Astrocyte (in vitro differentiated cells and primary cell): ENCODE results near the gene MLXIP. TPM values are rescaled to one million over a fixed set of nuclear protein-coding genes. Genes with fewer than 3 reads are reported as not detected.
A peak's percentile ranks its signal among the peaks of the same experiment; 100 is the strongest.

Source experiments
- DNase-seq: peaks from one replicate; pipeline ENCODE4 v3.0.0-alpha.2; 2010; ENCODE audit warnings: low read depth
- FAIRE-seq: peaks from 2 replicates; lab custom pipeline; 2011; peaks lifted over from hg19 to GRCh38; lab: Jason Lieb, UNC
- H2AFZ ChIP-seq: 2 replicates; pipeline ENCODE4 v1.6.0; 2012; ENCODE audit warnings: low read depth, low read length, inconsistent platforms
- H3K27ac ChIP-seq: 2 replicates; pipeline ENCODE4 v1.5.1; 2011; ENCODE audit warnings: low read depth, low read length, inconsistent platforms
- H3K27me3 ChIP-seq: 2 replicates; pipeline ENCODE4 v1.6.0; 2011; ENCODE audit warnings: low read length, inconsistent platforms; ENCODE audit not compliant: insufficient read depth
- H3K36me3 ChIP-seq: 2 replicates; pipeline ENCODE4 v1.5.1; 2011; ENCODE audit warnings: low read length, inconsistent platforms; ENCODE audit not compliant: insufficient read depth
- H3K4me1 ChIP-seq: 2 replicates; pipeline ENCODE4 v1.5.1; 2011; ENCODE audit warnings: low read length, inconsistent platforms; ENCODE audit not compliant: insufficient read depth
- H3K4me2 ChIP-seq: 2 replicates; pipeline ENCODE4 v1.6.0; 2012; ENCODE audit warnings: low read length, inconsistent platforms
- H3K4me3 ChIP-seq: 2 replicates; pipeline ENCODE4 v1.5.1; 2011; ENCODE audit warnings: low read depth, mild to moderate bottlenecking, low read length, inconsistent platforms; ENCODE audit not compliant: insufficient read depth
- H3K79me2 ChIP-seq: 2 replicates; pipeline ENCODE4 v1.6.0; 2012; ENCODE audit warnings: mild to moderate bottlenecking, low read length, inconsistent platforms; ENCODE audit not compliant: insufficient read depth
- H3K9ac ChIP-seq: 2 replicates; pipeline ENCODE4 v1.6.0; 2012; ENCODE audit warnings: mild to moderate bottlenecking, low read length, inconsistent platforms
- H3K9me3 ChIP-seq: 2 replicates; pipeline ENCODE4 v1.5.1; 2012; ENCODE audit warnings: low read depth, mild to moderate bottlenecking, low read length, inconsistent platforms; ENCODE audit not compliant: insufficient read depth
- H4K20me1 ChIP-seq: 2 replicates; pipeline ENCODE4 v1.6.0; 2012; ENCODE audit warnings: low read length, inconsistent platforms; ENCODE audit not compliant: insufficient read depth
- H3K27ac Mint-ChIP-seq: one replicate; pipeline ENCODE4 v1.8.0; 2021; ENCODE audit warnings: mild to moderate bottlenecking, mixed read lengths; ENCODE audit not compliant: unreplicated experiment
- H3K27me3 Mint-ChIP-seq: one replicate; pipeline ENCODE4 v1.8.0; 2021; ENCODE audit warnings: low read depth, mixed read lengths; ENCODE audit not compliant: unreplicated experiment
- H3K36me3 Mint-ChIP-seq: one replicate; pipeline ENCODE4 v1.8.0; 2021; ENCODE audit warnings: low read depth, mixed read lengths; ENCODE audit not compliant: unreplicated experiment
- H3K4me1 Mint-ChIP-seq: one replicate; pipeline ENCODE4 v1.8.0; 2021; ENCODE audit warnings: low read depth, mixed read lengths; ENCODE audit not compliant: unreplicated experiment
- H3K4me3 Mint-ChIP-seq: one replicate; pipeline ENCODE4 v1.8.0; 2021; ENCODE audit warnings: mild to moderate bottlenecking, moderate library complexity, mixed read lengths; ENCODE audit not compliant: unreplicated experiment
- H3K9me3 Mint-ChIP-seq: one replicate; pipeline ENCODE4 v1.8.0; 2021; ENCODE audit warnings: mild to moderate bottlenecking, mixed read lengths; ENCODE audit not compliant: unreplicated experiment
- EZH2 ChIP-seq: IDR thresholded peaks from 2 replicates; pipeline ENCODE4 v1.6.1; 2012; ENCODE audit warnings: mild to moderate bottlenecking, low read length, inconsistent platforms; ENCODE audit not compliant: insufficient read depth
- total RNA-seq: library from RNA; stranded (reverse); gene quantifications from 2 replicates; pipeline ENCODE4 v1.2.1, GENCODE V29; 2021
- TF ChIP-seq, protein P1 (sequence below): IDR thresholded peaks from 2 replicates; pipeline ENCODE4 v1.5.1; 2011; ENCODE audit warnings: low read depth, mild to moderate bottlenecking, inconsistent platforms, low read length, moderate library complexity; ENCODE audit not compliant: insufficient read depth

The MLXIP gene
- total RNA-seq, 1 donor from 2014 or later = 62.5 TPM

DNA sequence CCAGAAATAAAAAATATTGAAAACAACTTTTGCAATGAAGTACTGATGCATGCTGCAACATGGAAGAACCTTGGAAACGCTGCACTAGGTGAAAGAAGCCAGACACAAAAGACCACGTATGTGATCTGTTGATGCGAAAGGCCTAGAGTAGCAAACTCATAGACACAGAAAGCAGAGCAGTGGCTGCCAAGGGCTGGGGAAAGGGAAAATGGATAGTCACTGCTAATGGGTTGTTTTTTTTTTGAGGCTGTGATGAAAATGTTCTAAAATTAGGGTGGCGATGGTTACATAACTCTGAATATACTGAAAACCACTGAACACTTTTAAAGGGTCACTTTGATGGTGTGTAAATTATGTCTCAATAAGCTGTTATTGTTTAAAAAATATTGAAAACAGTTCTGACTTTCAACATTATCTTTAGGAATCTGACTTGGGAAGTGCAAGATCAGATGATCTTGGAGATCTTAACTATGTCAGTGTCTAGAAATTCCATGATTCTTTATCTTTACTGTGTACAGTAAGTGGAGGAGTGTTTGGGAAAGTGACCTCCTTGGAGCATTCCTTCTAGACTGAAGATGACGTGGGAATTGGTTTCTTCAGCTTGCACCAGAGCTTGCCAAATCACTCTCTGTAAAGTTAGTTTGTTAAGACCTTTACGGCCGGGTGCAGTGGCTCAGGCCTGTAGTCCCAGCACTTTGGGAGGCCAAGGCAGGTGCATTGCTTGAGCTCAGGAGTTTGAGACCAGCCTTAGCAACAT lies 12.4 kb downstream of the MLXIP start:
- H3K27me3 ChIP-seq = no peaks in the 10 kb centered on the region
- FAIRE-seq (peak; percentile 70), DNase-seq (peak; percentile 98)
- Mint-ChIP-seq H3K9me3 (no peaks in the 10 kb centered on the region), H3K36me3 (peaks cover 22% of the 10 kb centered on the region), H3K27ac (peak overlapping the region; percentile 97), H3K27me3 (no peaks in the 10 kb centered on the region), H3K4me1 (peaks cover 33% of the 10 kb centered on the region), H3K4me3 (peak overlapping the region; percentile 9)
- TF ChIP-seq, protein P1, sequence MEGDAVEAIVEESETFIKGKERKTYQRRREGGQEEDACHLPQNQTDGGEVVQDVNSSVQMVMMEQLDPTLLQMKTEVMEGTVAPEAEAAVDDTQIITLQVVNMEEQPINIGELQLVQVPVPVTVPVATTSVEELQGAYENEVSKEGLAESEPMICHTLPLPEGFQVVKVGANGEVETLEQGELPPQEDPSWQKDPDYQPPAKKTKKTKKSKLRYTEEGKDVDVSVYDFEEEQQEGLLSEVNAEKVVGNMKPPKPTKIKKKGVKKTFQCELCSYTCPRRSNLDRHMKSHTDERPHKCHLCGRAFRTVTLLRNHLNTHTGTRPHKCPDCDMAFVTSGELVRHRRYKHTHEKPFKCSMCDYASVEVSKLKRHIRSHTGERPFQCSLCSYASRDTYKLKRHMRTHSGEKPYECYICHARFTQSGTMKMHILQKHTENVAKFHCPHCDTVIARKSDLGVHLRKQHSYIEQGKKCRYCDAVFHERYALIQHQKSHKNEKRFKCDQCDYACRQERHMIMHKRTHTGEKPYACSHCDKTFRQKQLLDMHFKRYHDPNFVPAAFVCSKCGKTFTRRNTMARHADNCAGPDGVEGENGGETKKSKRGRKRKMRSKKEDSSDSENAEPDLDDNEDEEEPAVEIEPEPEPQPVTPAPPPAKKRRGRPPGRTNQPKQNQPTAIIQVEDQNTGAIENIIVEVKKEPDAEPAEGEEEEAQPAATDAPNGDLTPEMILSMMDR = no peak
- TF ChIP-seq EZH2 = no peak
- H3K4me2 ChIP-seq = no peak overlapping the region
- H3K79me2 ChIP-seq = peaks cover 81% of the 10 kb centered on the region
- H3K4me3 ChIP-seq = no peak overlapping the region
- H3K4me1 ChIP-seq = peaks cover 9% of the 10 kb centered on the region
- H3K36me3 ChIP-seq = no peaks in the 10 kb centered on the region
- H2AFZ ChIP-seq = no peak overlapping the region
- peak overlapping the region; percentile 80 for H3K27ac ChIP-seq
- peaks cover 64% of the 10 kb centered on the region for H4K20me1 ChIP-seq
- no peaks in the 10 kb centered on the region for H3K9me3 ChIP-seq
- peak overlapping the region; percentile 50 for H3K9ac ChIP-seq

DNA sequence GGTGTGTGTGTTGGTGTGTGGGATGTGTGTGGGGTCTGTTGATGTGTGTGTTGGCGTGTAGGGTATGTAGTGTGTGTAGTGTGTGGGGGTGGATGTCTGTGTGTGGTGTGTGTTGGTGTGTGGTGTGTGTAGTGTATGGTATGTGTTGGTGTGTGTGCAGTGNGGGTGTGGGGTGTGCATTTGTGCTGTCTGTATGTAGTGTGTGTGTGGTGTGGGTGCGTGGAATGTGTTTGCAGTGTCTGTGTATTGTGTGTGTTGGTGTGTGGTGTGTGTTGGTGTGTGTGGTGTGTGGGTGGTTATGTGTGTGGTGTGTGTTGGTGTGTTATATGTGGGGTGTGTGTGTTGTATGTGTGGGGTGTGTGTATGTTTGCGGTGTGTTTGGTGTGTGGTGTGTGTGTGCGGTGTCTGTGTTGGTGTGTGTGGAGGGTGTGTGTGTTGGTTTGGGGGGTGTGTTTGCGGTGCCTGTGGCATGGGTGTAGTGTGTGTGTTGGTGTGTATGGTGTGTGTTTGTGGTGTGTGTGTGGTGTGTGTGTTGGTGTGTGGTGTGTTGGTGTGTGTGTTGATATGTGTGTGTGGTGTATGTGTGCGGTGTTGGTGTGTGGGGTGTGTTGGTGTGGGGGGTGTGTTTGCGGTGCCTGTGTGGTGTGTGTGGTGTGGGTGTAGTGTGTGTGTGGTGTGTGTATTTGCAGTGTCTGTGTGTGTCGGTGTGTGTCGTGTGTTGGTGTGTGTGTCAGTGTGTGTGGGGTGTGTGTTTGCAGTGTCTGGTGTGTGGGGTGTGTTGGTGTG lies 14.7 kb downstream of the MLXIP start:
- Histone ChIP-seq H3K36me3 (no peaks in the 10 kb centered on the region), H3K79me2 (peaks cover 80% of the 10 kb centered on the region), H3K27me3 (no peaks in the 10 kb centered on the region), H3K9me3 (no peaks in the 10 kb centered on the region), H3K27ac (no peak overlapping the region), H3K4me1 (peaks cover 25% of the 10 kb centered on the region), H4K20me1 (peaks cover 62% of the 10 kb centered on the region), H2AFZ (no peak overlapping the region), H3K9ac (peak overlapping the region; percentile 14), H3K4me2 (no peak overlapping the region), H3K4me3 (no peak overlapping the region)
- Mint-ChIP-seq H3K27me3 (no peaks in the 10 kb centered on the region), H3K36me3 (peaks cover 13% of the 10 kb centered on the region), H3K4me3 (no peak overlapping the region), H3K27ac (no peak overlapping the region), H3K9me3 (no peaks in the 10 kb centered on the region), H3K4me1 (peaks cover 42% of the 10 kb centered on the region)
- TF ChIP-seq, protein P1 = no peak
- no peak for TF ChIP-seq EZH2
- DNase-seq (no peak), FAIRE-seq (no peak)
